AG08395 (cell line): ENCODE data around the gene TMEM147.

Experiments used
- DNase-seq: peaks from one replicate; pipeline ENCODE4 v3.0.0; 2012; ENCODE audit warnings: mixed read lengths, low spot score

Gene TMEM147

GRCh38 chr19:35521124-35521743 lies 24.2 kb upstream of the TMEM147 start:
- no peak for DNase-seq

- DNase-seq: no peak
Measured at GRCh38 chr19:35522745-35523327, 22.6 kb upstream of the TMEM147 start.

GRCh38 chr19:35524181-35524837 lies 21.1 kb upstream of the TMEM147 start:
- no peak for DNase-seq

- no peak for DNase-seq
Measured at GRCh38 chr19:35525873-35526272, 19.6 kb upstream of the TMEM147 start.

- DNase-seq: peak; percentile 84
Measured at GRCh38 chr19:35528218-35529038, 17.0 kb upstream of the TMEM147 start, which contains the start of gene SBSN. Gene SBSN, minus strand, starts transcription at chr19:35528311. Its CDS starts 30 bp downstream, at chr19:35528281.

- DNase-seq: no peak
Measured at GRCh38 chr19:35529241-35530218, 15.9 kb upstream of the TMEM147 start.

- no peak for DNase-seq
Measured at GRCh38 chr19:35531291-35531690, 14.1 kb upstream of the TMEM147 start.

- no peak for DNase-seq
Measured at GRCh38 chr19:35533201-35533821, 12.1 kb upstream of the TMEM147 start, which contains the start of gene GAPDHS. Gene GAPDHS, plus strand, starts transcription at chr19:35533456. Its CDS starts 72 bp downstream, at chr19:35533528.

GRCh38 chr19:35533822-35534392 lies 11.5 kb upstream of the TMEM147 start:
- peak; percentile 31 for DNase-seq

- DNase-seq: no peak
Measured at GRCh38 chr19:35534803-35535480, 10.5 kb upstream of the TMEM147 start.

GRCh38 chr19:35539314-35539713 lies 6.1 kb upstream of the TMEM147 start:
- DNase-seq: no peak

- no peak for DNase-seq
Measured at GRCh38 chr19:35539850-35540249, 5.6 kb upstream of the TMEM147 start.

- DNase-seq: no peak
Measured at GRCh38 chr19:35540356-35540927, 5.0 kb upstream of the TMEM147 start.

GRCh38 chr19:35542209-35542608 lies 3.2 kb upstream of the TMEM147 start:
- no peak for DNase-seq

- DNase-seq: no peak
Measured at GRCh38 chr19:35543280-35544109, 1.9 kb upstream of the TMEM147 start.

GRCh38 chr19:35544110-35544802 lies 1.2 kb upstream of the TMEM147 start:
- DNase-seq: no peak

- peak; percentile 50 for DNase-seq
Measured at GRCh38 chr19:35545855-35546381, 492 bp downstream of the TMEM147 start.

GRCh38 chr19:35546532-35546931 lies 1.1 kb downstream of the TMEM147 start:
- DNase-seq: no peak
